Measurements from ENCODE around the gene RPS25.

DNA sequence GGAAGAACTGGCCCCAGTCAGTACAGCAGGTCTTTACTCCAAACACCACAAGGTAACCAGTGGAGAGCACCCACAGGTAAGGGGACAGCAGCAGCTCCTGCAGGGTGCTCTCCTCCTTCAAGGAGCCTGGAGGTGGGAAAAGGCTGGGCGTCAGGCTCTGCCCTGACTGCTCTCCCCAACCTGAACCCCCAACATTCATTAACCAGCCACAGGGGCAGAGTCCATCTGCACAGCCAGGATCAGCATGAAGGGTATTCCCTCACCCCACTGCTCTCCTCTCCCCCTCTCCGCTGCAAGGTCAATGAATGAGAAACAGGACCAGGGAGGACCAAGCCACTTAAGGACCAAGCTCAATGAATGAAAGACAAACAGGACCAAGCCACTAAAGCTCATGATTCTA, 8.8 kb upstream of the RPS25 start:
- no peak for TF ChIP-seq YY1 (IDR thresholded peaks at IDR 0.05; ENCODE audit: low read depth)
- TF ChIP-seq, protein P1, sequence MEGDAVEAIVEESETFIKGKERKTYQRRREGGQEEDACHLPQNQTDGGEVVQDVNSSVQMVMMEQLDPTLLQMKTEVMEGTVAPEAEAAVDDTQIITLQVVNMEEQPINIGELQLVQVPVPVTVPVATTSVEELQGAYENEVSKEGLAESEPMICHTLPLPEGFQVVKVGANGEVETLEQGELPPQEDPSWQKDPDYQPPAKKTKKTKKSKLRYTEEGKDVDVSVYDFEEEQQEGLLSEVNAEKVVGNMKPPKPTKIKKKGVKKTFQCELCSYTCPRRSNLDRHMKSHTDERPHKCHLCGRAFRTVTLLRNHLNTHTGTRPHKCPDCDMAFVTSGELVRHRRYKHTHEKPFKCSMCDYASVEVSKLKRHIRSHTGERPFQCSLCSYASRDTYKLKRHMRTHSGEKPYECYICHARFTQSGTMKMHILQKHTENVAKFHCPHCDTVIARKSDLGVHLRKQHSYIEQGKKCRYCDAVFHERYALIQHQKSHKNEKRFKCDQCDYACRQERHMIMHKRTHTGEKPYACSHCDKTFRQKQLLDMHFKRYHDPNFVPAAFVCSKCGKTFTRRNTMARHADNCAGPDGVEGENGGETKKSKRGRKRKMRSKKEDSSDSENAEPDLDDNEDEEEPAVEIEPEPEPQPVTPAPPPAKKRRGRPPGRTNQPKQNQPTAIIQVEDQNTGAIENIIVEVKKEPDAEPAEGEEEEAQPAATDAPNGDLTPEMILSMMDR (IDR thresholded peaks at IDR 0.05), result no peak
- TF ChIP-seq CHD2 (IDR thresholded peaks at IDR 0.05; ENCODE audit: low read length, partially characterized antibody), result no peak
- TF ChIP-seq, protein P2, sequence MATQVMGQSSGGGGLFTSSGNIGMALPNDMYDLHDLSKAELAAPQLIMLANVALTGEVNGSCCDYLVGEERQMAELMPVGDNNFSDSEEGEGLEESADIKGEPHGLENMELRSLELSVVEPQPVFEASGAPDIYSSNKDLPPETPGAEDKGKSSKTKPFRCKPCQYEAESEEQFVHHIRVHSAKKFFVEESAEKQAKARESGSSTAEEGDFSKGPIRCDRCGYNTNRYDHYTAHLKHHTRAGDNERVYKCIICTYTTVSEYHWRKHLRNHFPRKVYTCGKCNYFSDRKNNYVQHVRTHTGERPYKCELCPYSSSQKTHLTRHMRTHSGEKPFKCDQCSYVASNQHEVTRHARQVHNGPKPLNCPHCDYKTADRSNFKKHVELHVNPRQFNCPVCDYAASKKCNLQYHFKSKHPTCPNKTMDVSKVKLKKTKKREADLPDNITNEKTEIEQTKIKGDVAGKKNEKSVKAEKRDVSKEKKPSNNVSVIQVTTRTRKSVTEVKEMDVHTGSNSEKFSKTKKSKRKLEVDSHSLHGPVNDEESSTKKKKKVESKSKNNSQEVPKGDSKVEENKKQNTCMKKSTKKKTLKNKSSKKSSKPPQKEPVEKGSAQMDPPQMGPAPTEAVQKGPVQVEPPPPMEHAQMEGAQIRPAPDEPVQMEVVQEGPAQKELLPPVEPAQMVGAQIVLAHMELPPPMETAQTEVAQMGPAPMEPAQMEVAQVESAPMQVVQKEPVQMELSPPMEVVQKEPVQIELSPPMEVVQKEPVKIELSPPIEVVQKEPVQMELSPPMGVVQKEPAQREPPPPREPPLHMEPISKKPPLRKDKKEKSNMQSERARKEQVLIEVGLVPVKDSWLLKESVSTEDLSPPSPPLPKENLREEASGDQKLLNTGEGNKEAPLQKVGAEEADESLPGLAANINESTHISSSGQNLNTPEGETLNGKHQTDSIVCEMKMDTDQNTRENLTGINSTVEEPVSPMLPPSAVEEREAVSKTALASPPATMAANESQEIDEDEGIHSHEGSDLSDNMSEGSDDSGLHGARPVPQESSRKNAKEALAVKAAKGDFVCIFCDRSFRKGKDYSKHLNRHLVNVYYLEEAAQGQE (IDR thresholded peaks at IDR 0.05; ENCODE audit: low read depth, low read length), result no peak
- no peak for TF ChIP-seq GABPA (IDR thresholded peaks at IDR 0.05; ENCODE audit: low read depth)
- TF ChIP-seq, protein P3, sequence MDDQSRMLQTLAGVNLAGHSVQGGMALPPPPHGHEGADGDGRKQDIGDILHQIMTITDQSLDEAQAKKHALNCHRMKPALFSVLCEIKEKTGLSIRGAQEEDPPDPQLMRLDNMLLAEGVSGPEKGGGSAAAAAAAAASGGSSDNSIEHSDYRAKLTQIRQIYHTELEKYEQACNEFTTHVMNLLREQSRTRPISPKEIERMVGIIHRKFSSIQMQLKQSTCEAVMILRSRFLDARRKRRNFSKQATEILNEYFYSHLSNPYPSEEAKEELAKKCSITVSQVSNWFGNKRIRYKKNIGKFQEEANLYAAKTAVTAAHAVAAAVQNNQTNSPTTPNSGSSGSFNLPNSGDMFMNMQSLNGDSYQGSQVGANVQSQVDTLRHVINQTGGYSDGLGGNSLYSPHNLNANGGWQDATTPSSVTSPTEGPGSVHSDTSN (IDR thresholded peaks at IDR 0.05), result no peak
- TF ChIP-seq MEF2A (IDR thresholded peaks at IDR 0.05; ENCODE audit: borderline replicate concordance, low read depth), result no peak
- TF ChIP-seq EP300 (IDR thresholded peaks at IDR 0.05; ENCODE audit: borderline replicate concordance in 1 of 2, low read depth in 1 of 2, low read length in 1 of 2), result no peak

All from SK-N-SH (cell line).